ENCODE measurements around the gene GALNT6.

The GALNT6 gene

GRCh38 chr12:51406290-51406689, 15.1 kb upstream of the GALNT6 start:
- no peak for TF ChIP-seq CTCF (conservative IDR thresholded peaks at IDR 0.05; ENCODE audit: low read length)
- DNase-seq (ENCODE audit: low read depth), result no peak
- H3K4me3 ChIP-seq (ENCODE audit: low read length), result no peak overlapping the region

GRCh38 chr12:51405801-51406207, 14.6 kb upstream of the GALNT6 start:
- TF ChIP-seq CTCF (conservative IDR thresholded peaks at IDR 0.05; ENCODE audit: low read length), result no peak
- DNase-seq (ENCODE audit: low read depth), result no peak
- H3K4me3 ChIP-seq (ENCODE audit: low read length), result no peak overlapping the region

GRCh38 chr12:51404627-51405026, 13.4 kb upstream of the GALNT6 start:
- no peak for DNase-seq (ENCODE audit: low read depth)
- no peak for TF ChIP-seq CTCF (conservative IDR thresholded peaks at IDR 0.05; ENCODE audit: low read length)
- no peak overlapping the region for H3K4me3 ChIP-seq (ENCODE audit: low read length)

GRCh38 chr12:51403681-51404136, 12.5 kb upstream of the GALNT6 start:
- no peak for DNase-seq (ENCODE audit: low read depth)
- TF ChIP-seq CTCF (conservative IDR thresholded peaks at IDR 0.05; ENCODE audit: low read length), result no peak
- no peak overlapping the region for H3K4me3 ChIP-seq (ENCODE audit: low read length)

GRCh38 chr12:51403159-51403558, 12.0 kb upstream of the GALNT6 start:
- no peak for TF ChIP-seq CTCF (conservative IDR thresholded peaks at IDR 0.05; ENCODE audit: low read length)
- DNase-seq (ENCODE audit: low read depth), result no peak
- H3K4me3 ChIP-seq (ENCODE audit: low read length), result no peak overlapping the region

- no peak for TF ChIP-seq CTCF (conservative IDR thresholded peaks at IDR 0.05; ENCODE audit: low read length)
- H3K4me3 ChIP-seq (ENCODE audit: low read length), result no peak overlapping the region
- DNase-seq (ENCODE audit: low read depth), result no peak
These were observed 10.7 kb upstream of the GALNT6 start for GRCh38 chr12:51401900-51402299.

- DNase-seq (ENCODE audit: low read depth), result no peak
- TF ChIP-seq CTCF (conservative IDR thresholded peaks at IDR 0.05; ENCODE audit: low read length), result no peak
- no peak overlapping the region for H3K4me3 ChIP-seq (ENCODE audit: low read length)
These were observed 10.3 kb upstream of the GALNT6 start for GRCh38 chr12:51401486-51401885.

Measured in AG10803 (cell line).